GM12878 (cell line): ENCODE data around the gene PIK3C2B. TPM values are rescaled to one million over a fixed set of nuclear protein-coding genes. Genes with fewer than 3 reads are reported as not detected.
"Not testable (repeated sequence)": the region's sequence is repeated elsewhere in the genome, so short reads cannot be mapped to it uniquely, and the experiment has no call there.

ENCODE experiments used
- ATAC-seq: fragments of 200-7000 bp; cut with Tn5 transposase; 3 replicates; pipeline ENCODE4 v1.9.1; 2020; ENCODE audit warnings: mild to moderate bottlenecking, moderate library complexity
- BruUV-seq: library from RNA; stranded (reverse); fragments of 400-500 nt; replicated peaks from 2 replicates; lab custom pipeline; 2021; lab: Mats Ljungman, UMichigan
- CTCF ChIA-PET: fragments of 300-600 bp; sonication (Branson Sonifier 250); formaldehyde crosslinking; extraction: SDS; loops from one replicate; lab custom pipeline; 2021; ENCODE audit warnings: inconsistent platforms; lab: Yijun Ruan, JAX
- POLR2A ChIA-PET: fragments of 350-600 bp; formaldehyde crosslinking; extraction: SDS; loops from one replicate; lab custom pipeline; 2021; ENCODE audit warnings: inconsistent platforms; lab: Charles Lee
- RAD21 ChIA-PET: fragments of 300-600 bp; sonication (Branson Sonifier 250); formaldehyde crosslinking; loops from one replicate; lab custom pipeline; 2023; ENCODE audit warnings: antibody characterized with exemption; ENCODE audit not compliant: unreplicated experiment; lab: Charles Lee
- SMC1A ChIA-PET: fragments of 300-600 bp; sonication (Branson Sonifier 250); formaldehyde crosslinking; loops from one replicate; lab custom pipeline; 2023; ENCODE audit not compliant: unreplicated experiment, uncharacterized antibody; lab: Charles Lee
- DNase-seq: peaks from one replicate; pipeline ENCODE4 v3.0.0-alpha.2; 2011; ENCODE audit warnings: low read depth, low spot score
- FAIRE-seq: peaks from 3 replicates; lab custom pipeline; 2011; peaks lifted over from hg19 to GRCh38; lab: Jason Lieb, UNC
- H2AFZ ChIP-seq: 2 replicates; pipeline ENCODE4 v1.6.0; 2011; ENCODE audit warnings: low read depth, low read length, control low read depth; ENCODE audit not compliant: control insufficient read depth
- H3K27ac ChIP-seq: 2 replicates; pipeline ENCODE4 v1.5.1; 2011; ENCODE audit warnings: control low read depth; ENCODE audit not compliant: control insufficient read depth, insufficient read depth
- H3K27me3 ChIP-seq, 2 experiments: replicated peaks in 1 of 2; 2 replicates each; pipeline versions ENCODE4 v1.6.0 to v1.6.1; 2011; ENCODE audit warnings: low read length in 1 of 2; ENCODE audit not compliant: control insufficient read depth in 2 of 2, insufficient read depth in 2 of 2
- H3K36me3 ChIP-seq, 2 experiments: 2 replicates each; pipeline ENCODE4 v1.5.1; 2011; ENCODE audit warnings: low read length in 1 of 2; ENCODE audit not compliant: control insufficient read depth in 2 of 2, insufficient read depth in 2 of 2
- H3K4me1 ChIP-seq: 2 replicates; pipeline ENCODE4 v1.6.1; 2011; ENCODE audit warnings: mild to moderate bottlenecking, low read length, moderate library complexity, mixed read lengths; ENCODE audit not compliant: control insufficient read depth, insufficient read depth
- H3K4me2 ChIP-seq: 2 replicates; pipeline ENCODE4 v1.6.0; 2011; ENCODE audit warnings: control low read depth; ENCODE audit not compliant: control insufficient read depth, insufficient read depth
- H3K4me3 ChIP-seq: fragments of 200-600 bp; sonication (generic); 2 replicates; pipeline ENCODE4 v1.5.1; 2016
- H3K79me2 ChIP-seq: 2 replicates; pipeline ENCODE4 v1.6.0; 2011; ENCODE audit warnings: low read length; ENCODE audit not compliant: control insufficient read depth, insufficient read depth
- H3K9ac ChIP-seq: 2 replicates; pipeline ENCODE4 v1.8.0; 2011; ENCODE audit warnings: low read length, control low read depth, mixed read lengths; ENCODE audit not compliant: control insufficient read depth, insufficient read depth
- H3K9me3 ChIP-seq: replicated peaks from 3 replicates; pipeline ENCODE4 v1.5.1; 2011; ENCODE audit warnings: mild to moderate bottlenecking, low read length; ENCODE audit not compliant: control insufficient read depth, insufficient read depth
- H4K20me1 ChIP-seq: 2 replicates; pipeline ENCODE4 v1.6.0; 2011; ENCODE audit not compliant: control insufficient read depth, insufficient read depth
- ELK1 ChIP-seq: IDR thresholded peaks from 2 replicates; pipeline ENCODE4 v1.6.1; 2012; ENCODE audit warnings: low read depth, low read length, improper control_type of control experiment
- MLLT1 ChIP-seq: fragments of 450-650 bp; IDR thresholded peaks from 2 replicates; pipeline ENCODE4 v1.6.1; 2016; ENCODE audit warnings: mild to moderate bottlenecking
- PAX8 ChIP-seq: fragments of 450-650 bp; IDR thresholded peaks from 2 replicates; pipeline ENCODE4 v1.6.1; 2017; ENCODE audit warnings: mild to moderate bottlenecking, moderate library complexity
- PML ChIP-seq: IDR thresholded peaks from 2 replicates; pipeline ENCODE4 v1.6.1; 2012; ENCODE audit warnings: low read length, inconsistent platforms
- RUNX3 ChIP-seq: IDR thresholded peaks from 2 replicates; pipeline ENCODE4 v1.6.1; 2012; ENCODE audit warnings: low read length, inconsistent platforms
- TCF3 ChIP-seq: IDR thresholded peaks from 2 replicates; pipeline ENCODE4 v1.6.1; 2012; ENCODE audit warnings: low read depth, mild to moderate bottlenecking, low read length, borderline replicate concordance; ENCODE audit not compliant: insufficient read depth
- ZBTB33 ChIP-seq: fragments of 450-650 bp; IDR thresholded peaks from 2 replicates; pipeline ENCODE4 v1.6.1; 2017; ENCODE audit warnings: mild to moderate bottlenecking
- WGBS: methylation state at CpG from one replicate; pipeline ENCODE4 v1.1.6; 2016; ENCODE audit warnings: low lambda C conversion rate; ENCODE audit not compliant: insufficient replicate concordance, insufficient coverage; ENCODE audit errors: missing lambda C conversion rate; 5-methylcytosine and 5-hydroxymethylcytosine counted together
- in situ Hi-C: fragments of 300-500 bp; cut with MboI; formaldehyde crosslinking; loops from 9 replicates; pipeline ENCODE4 v1.14.3; 2018; ENCODE audit warnings: mixed read lengths
- intact Hi-C: fragments of 100-400 bp; cut with micrococcal nuclease; formaldehyde crosslinking; loops from one replicate; pipeline ENCODE4 v1.14.2; 2022; ENCODE audit not compliant: unreplicated experiment
- polyA plus RNA-seq, 11 experiments: library from polyadenylated mRNA; depleted of rRNA in 4 of 11; unstranded in 6 of 11; stranded (reverse) in 5 of 11; fragments of >200 nt; fragmentation: Nextera tagmentation in 4 of 11; fragmentation: Illumina TruSeq in 1 of 11; extraction: Ambion mirVana in 4 of 11; extraction: Trizol in 1 of 11; gene quantifications; 1 replicate in 1 of 11; 2 replicates in 10 of 11; pipeline versions ENCODE4 v1.2.1 to v1.2.3, GENCODE V29; 2011 to 2016; ENCODE audit warnings: inconsistent platforms in 2 of 11, missing spikeins in 2 of 11, low read depth in 1 of 11
- total RNA-seq, 4 experiments: library from RNA; depleted of rRNA in 3 of 4; stranded (reverse); fragments of >200 nt in 3 of 4; fragmentation: Illumina TruSeq in 1 of 4; extraction: Trizol in 1 of 4; gene quantifications; 2 replicates each; pipeline versions ENCODE4 v1.2.1 to v1.2.3, GENCODE V29; 2013 to 2021

The PIK3C2B gene
- total and polyA plus RNA-seq, 10 of the 15 experiments (the other 5 are each of a cell fraction or from before 2014, with no cell fraction given): 2.2 to 38.1 (median 11.4) TPM

GRCh38 chr1:204520834-204521709, 26.5 kb upstream of the PIK3C2B start (continued):
- TF ChIP-seq ELK1 (no peak), PAX8 (peak; percentile 34; the same call in 1 of the 2 replicates), TCF3 (peak; percentile 94; the same call in 1 of the 2 replicates)
- TF ChIP-seq, all 136 proteins: peak for 38

- DNase-seq: not testable (repeated sequence)
- in situ Hi-C loops: loop anchor here (25.0 kb wide), 1 partner anchor 1230 kb away; no protein-coding TSS in a partner anchor
- CTCF ChIA-PET: interaction anchor here (1.2 to 4.0 kb wide), 5 partner anchors 10 to 290 kb away, joined by 3 to 38 read pairs (median 6); no protein-coding TSS in a partner anchor
Observed at GRCh38 chr1:204517382-204517781, 22.8 kb upstream of the PIK3C2B start.

More at GRCh38 chr1:204517382-204517781, 22.8 kb upstream of the PIK3C2B start:
- ChIA-PET POLR2A (interaction anchor here (0.7 to 5.4 kb wide), 6 partner anchors 10 to 207 kb away, joined by 3 to 55 read pairs (median 4); no protein-coding TSS in a partner anchor), RAD21 (interaction anchor here (1.9 to 6.3 kb wide), 7 partner anchors 8 to 289 kb away, joined by 5 to 69 read pairs (median 12); no protein-coding TSS in a partner anchor), SMC1A (interaction anchor here (1.7 to 5.1 kb wide), 4 partner anchors 11 to 290 kb away, joined by 7 to 64 read pairs (median 26); no protein-coding TSS in a partner anchor)
- intact Hi-C loops: loop anchor here (2.0 to 10.0 kb wide), 2 partner anchors 13 to 1537 kb away; partner anchors contain the start of gene RHEX
- Histone ChIP-seq H3K79me2 (peaks cover 60% of the 10 kb centered on the region), H3K4me3 (peak overlapping the region; percentile 90), H3K9ac (peak overlapping the region; percentile 94), H3K4me1 (peaks cover 48% of the 10 kb centered on the region), H3K4me2 (peak overlapping the region; percentile 84), H3K27ac (peak overlapping the region; percentile 81)
- not testable (repeated sequence) for H3K36me3 ChIP-seq, FAIRE-seq, H3K9me3 ChIP-seq, H4K20me1 ChIP-seq, BruUV-seq, ATAC-seq, H2AFZ ChIP-seq, H3K27me3 ChIP-seq
- TF ChIP-seq ZBTB33: peak; percentile 47; the same call in 1 of the 2 replicates
- TF ChIP-seq RUNX3: peak; percentile 44; the same call in 1 of the 2 replicates
- 0 out of 2 replicates have a peak, but pooled peaks have one; percentile 8 for TF ChIP-seq PML
- TF ChIP-seq MLLT1: peak; percentile 95
- WGBS: 50% methylated on average over 19 of the region's 19 CpGs
